BE2C (cell line): ENCODE results near the gene C16orf46.

ENCODE experiments used
- DNase-seq: peaks from one replicate; pipeline ENCODE4 v3.0.0-alpha.2; 2020
- H3K27me3 ChIP-seq: fragments of 250-450 bp; sonication (Bioruptor Pico); 2 replicates; pipeline ENCODE4 v1.5.1; 2020; ENCODE audit warnings: mild to moderate bottlenecking
- H3K36me3 ChIP-seq: fragments of 250-450 bp; sonication (Bioruptor Pico); 2 replicates; pipeline ENCODE4 v1.5.1; 2020; ENCODE audit warnings: mild to moderate bottlenecking
- H3K4me1 ChIP-seq: fragments of 250-450 bp; sonication (Bioruptor Pico); 2 replicates; pipeline ENCODE4 v1.5.1; 2020
- H3K4me3 ChIP-seq: 2 replicates; pipeline ENCODE4 v1.5.1; 2011; ENCODE audit warnings: low read depth, low read length
- H3K9me3 ChIP-seq: fragments of 250-450 bp; sonication (Bioruptor Pico); 2 replicates; pipeline ENCODE4 v1.5.1; 2020
- TF ChIP-seq, protein P1 (sequence below): IDR thresholded peaks from 2 replicates; pipeline ENCODE4 v1.5.1; 2012; ENCODE audit warnings: mild to moderate bottlenecking, low read depth, low read length

Gene C16orf46

DNA sequence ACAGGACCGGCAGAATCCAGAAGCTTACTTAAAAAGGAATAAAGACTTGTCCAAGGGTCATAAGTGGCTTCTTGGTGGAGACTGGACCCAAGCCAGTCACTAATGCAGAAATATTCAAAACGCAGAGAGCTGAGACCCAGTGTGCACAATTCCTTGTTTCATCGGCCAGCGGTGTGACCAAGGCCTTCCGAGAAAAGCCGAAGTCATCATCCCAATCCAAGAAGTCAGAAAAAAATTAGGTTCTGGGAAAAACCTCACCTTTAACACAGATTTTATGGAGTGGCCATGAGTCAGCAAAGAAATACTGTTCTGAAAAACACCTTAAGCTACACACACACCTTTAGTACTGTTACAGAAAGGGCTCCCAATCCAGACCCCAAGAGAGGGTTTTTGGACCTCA lies 20.2 kb upstream of the C16orf46 start:
- Histone ChIP-seq H3K27me3 (no peaks in the 10 kb centered on the region), H3K4me1 (no peaks in the 10 kb centered on the region), H3K4me3 (no peak overlapping the region), H3K9me3 (no peaks in the 10 kb centered on the region), H3K36me3 (no peaks in the 10 kb centered on the region; the same call in 1 of the 2 replicates)
- no peak for DNase-seq
- TF ChIP-seq, protein P1, sequence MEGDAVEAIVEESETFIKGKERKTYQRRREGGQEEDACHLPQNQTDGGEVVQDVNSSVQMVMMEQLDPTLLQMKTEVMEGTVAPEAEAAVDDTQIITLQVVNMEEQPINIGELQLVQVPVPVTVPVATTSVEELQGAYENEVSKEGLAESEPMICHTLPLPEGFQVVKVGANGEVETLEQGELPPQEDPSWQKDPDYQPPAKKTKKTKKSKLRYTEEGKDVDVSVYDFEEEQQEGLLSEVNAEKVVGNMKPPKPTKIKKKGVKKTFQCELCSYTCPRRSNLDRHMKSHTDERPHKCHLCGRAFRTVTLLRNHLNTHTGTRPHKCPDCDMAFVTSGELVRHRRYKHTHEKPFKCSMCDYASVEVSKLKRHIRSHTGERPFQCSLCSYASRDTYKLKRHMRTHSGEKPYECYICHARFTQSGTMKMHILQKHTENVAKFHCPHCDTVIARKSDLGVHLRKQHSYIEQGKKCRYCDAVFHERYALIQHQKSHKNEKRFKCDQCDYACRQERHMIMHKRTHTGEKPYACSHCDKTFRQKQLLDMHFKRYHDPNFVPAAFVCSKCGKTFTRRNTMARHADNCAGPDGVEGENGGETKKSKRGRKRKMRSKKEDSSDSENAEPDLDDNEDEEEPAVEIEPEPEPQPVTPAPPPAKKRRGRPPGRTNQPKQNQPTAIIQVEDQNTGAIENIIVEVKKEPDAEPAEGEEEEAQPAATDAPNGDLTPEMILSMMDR = no peak

DNA sequence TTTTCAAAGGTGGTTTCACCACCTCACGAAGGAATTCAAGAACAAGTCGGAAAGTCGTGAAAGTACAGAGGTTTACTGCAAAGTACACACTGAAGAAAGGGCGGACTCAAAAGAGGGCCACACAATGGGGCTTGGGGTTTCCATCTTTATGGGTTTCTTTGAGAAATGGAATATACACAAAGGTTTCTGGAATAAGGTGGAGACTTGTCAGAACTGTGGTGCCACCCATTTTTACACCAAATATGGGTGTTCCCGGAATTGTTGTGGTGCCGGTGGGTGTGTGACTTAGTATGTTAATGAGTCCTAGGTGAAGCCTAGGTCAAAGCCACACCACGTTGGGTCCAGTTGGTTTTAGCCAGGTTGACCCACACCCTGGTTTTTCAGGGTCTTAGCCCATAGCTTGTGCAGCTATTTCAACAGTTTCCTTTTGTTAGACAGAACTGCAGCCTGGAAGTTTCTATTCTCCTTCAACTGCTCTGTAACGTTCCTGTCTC lies 19.7 kb upstream of the C16orf46 start:
- H3K36me3 ChIP-seq = no peaks in the 10 kb centered on the region; the same call in none of the 2 replicates
- DNase-seq = no peak
- H3K27me3 ChIP-seq = no peaks in the 10 kb centered on the region
- TF ChIP-seq, protein P1 = no peak
- H3K9me3 ChIP-seq = no peaks in the 10 kb centered on the region
- peak overlapping the region; percentile 28; the same call in 1 of the 2 replicates for H3K4me3 ChIP-seq
- no peaks in the 10 kb centered on the region for H3K4me1 ChIP-seq

DNA sequence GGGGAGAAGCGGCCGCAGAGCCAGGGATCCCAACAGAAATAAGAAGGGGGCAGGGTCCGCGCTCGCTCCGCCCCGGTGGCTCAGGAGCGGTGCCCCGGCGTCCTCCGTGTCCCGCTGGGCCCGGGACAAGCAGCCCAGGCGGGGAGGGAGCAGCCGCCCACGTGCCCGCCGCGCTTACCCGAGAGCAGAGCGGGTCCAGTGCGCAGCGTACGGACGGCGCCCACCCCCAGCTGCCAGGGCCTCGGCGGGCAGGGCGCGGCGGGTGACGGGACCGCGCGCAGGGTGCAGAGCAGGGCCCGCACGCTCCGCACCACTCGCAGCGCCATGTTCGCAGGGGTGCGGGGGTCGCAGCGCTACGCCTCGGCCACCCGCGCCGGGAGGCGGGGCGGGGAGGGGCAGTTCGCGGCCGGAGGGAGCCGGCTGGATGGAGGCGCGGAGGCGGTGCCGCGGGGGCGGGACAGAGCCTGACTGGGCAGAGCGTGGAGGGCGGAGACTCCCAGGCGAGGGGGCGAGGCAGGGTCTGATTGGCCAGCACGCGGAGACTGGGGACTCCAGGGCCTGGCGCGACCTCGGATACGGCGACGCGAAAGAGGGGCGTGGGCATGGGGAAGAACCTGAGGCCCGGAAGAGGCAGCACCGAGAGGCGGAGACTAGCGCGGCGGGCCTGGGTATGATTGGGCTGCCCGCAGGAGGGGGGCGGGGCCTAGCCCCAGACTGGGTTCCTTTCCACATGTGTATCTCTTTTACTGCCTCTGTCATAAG lies 19.1 kb upstream of the C16orf46 start, which contains the start of gene GCSH:
Gene GCSH (minus strand): TSS at position 443 of the 762 bp plus-strand sequence. CDS start 117 bp downstream, at position 326.
- no peaks in the 10 kb centered on the region for H3K9me3 ChIP-seq
- H3K27me3 ChIP-seq = no peaks in the 10 kb centered on the region
- peaks cover 2% of the 10 kb centered on the region for H3K36me3 ChIP-seq
- TF ChIP-seq, protein P1 = no peak
- peak; percentile 100 for DNase-seq
- peak within 1 kb of the TSS; percentile 85 for H3K4me3 ChIP-seq
- no peaks in the 10 kb centered on the region for H3K4me1 ChIP-seq

DNA sequence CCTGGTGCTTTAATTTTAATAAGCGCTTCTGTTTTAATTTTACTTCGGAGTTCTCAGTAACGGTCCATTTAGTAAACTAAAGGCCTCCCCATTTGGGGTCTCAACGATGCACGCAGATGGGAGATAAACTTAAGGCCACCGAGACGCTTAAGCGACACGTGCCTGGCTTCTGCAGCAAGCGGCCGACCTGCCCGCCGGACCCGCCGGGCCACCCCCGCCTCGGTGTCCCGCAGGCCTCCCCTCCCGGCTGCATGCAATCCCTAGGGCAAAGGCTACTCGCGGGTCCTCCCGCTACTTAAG lies 18.6 kb upstream of the C16orf46 start:
- Histone ChIP-seq H3K9me3 (no peaks in the 10 kb centered on the region), H3K4me1 (no peaks in the 10 kb centered on the region), H3K4me3 (peak overlapping the region; percentile 85), H3K27me3 (no peaks in the 10 kb centered on the region), H3K36me3 (peaks cover 5% of the 10 kb centered on the region)
- TF ChIP-seq, protein P1 = no peak
- no peak for DNase-seq

DNA sequence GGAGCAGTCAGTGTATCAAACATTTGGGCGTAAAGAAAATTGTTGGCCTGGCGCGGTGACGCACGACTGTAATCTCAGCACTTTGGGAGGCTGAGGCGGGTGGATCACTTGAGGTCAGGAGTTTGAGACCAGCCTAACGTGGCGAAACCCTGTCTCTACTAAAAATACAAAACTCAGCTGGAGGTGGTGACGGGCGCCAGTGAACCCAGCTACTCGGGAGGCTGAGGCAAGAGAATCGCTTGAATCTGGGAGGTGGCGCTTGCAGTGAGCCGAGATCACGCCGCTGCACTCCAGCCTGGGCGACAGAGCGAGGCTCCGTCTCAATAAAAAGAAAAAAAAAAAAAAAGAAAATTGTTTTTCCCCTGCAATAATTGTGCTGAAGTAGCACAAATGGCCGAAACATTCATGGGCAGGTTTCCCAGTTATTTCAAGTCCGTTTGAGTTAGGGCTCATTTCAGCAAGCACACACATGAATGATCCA lies 17.8 kb upstream of the C16orf46 start:
- H3K4me1 ChIP-seq = no peaks in the 10 kb centered on the region
- no peaks in the 10 kb centered on the region for H3K27me3 ChIP-seq
- TF ChIP-seq, protein P1 = no peak
- H3K4me3 ChIP-seq = peak overlapping the region; percentile 85
- DNase-seq = no peak
- H3K36me3 ChIP-seq = peaks cover 13% of the 10 kb centered on the region
- no peaks in the 10 kb centered on the region for H3K9me3 ChIP-seq

DNA sequence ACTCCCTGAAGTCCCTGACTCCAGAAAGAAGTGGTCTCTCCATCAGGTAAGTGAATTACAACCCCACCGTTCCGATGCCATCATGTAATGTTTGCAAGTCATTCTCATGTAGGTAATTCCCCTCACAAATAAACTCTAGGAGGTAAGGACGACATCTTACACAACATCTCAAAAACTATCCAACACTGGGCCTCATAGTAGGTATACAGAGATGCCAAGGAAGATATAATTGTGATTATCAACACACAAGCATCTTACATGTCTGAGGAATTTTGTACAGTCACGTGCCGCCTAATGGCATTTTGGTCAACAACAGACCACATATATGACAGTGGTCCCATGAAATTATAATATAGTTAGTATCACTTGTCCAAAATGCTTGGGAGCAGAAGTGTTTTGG lies 11.8 kb upstream of the C16orf46 start:
- no peaks in the 10 kb centered on the region for H3K9me3 ChIP-seq
- H3K4me3 ChIP-seq = no peak overlapping the region
- H3K27me3 ChIP-seq = no peaks in the 10 kb centered on the region
- TF ChIP-seq, protein P1 = no peak
- no peaks in the 10 kb centered on the region for H3K4me1 ChIP-seq
- peaks cover 38% of the 10 kb centered on the region for H3K36me3 ChIP-seq
- DNase-seq = no peak
